A549 (cell line): ENCODE data around the gene CSTPP1. TPM values are rescaled to one million over a fixed set of nuclear protein-coding genes. Genes with fewer than 3 reads are reported as not detected.

Experiments used
- ATAC-seq, 2 experiments: fragments of 200-7000 bp in 1 of 2; fragments of >200 bp in 1 of 2; cut with Nextera tagmentation in 1 of 2; cut with Tn5 transposase in 1 of 2; 3 replicates each; pipeline versions ENCODE4 v1.8.0 to v1.9.1; 2018 to 2020; ENCODE audit warnings: mild to moderate bottlenecking in 1 of 2, moderate library complexity in 1 of 2
- CTCF ChIA-PET: fragments of 300-600 bp; sonication (Branson Sonifier 250); formaldehyde crosslinking; extraction: SDS; loops from one replicate; lab custom pipeline; 2021; ENCODE audit warnings: antibody characterized with exemption, inconsistent platforms; lab: Yijun Ruan, JAX
- POLR2A ChIA-PET: fragments of 350-600 bp; formaldehyde crosslinking; extraction: SDS; loops from one replicate; lab custom pipeline; 2021; ENCODE audit warnings: antibody characterized with exemption, inconsistent platforms; lab: Yijun Ruan, JAX
- DNase-seq, 2 experiments: peaks; one replicate each; pipeline versions ENCODE4 v3.0.0 to v3.0.0-alpha.2; 2011 to 2016; ENCODE audit warnings: low read depth in 1 of 2, low spot score in 1 of 2
- FAIRE-seq: peaks from 2 replicates; lab custom pipeline; 2011; peaks lifted over from hg19 to GRCh38; lab: Jason Lieb, UNC
- H3K27ac ChIP-seq, 2 experiments: fragments of >200 bp; sonication (Bioruptor Twin); formaldehyde crosslinking; 3 replicates each; pipeline ENCODE4 v1.5.1; 2016 to 2017
- H3K4me1 ChIP-seq: fragments of >200 bp; sonication (Bioruptor Twin); formaldehyde crosslinking; 3 replicates; pipeline ENCODE4 v1.6.1; 2016
- H3K4me2 ChIP-seq: fragments of >200 bp; sonication (Bioruptor Twin); formaldehyde crosslinking; 3 replicates; pipeline ENCODE4 v1.6.1; 2016
- H3K4me3 ChIP-seq: fragments of >200 bp; sonication (Bioruptor Twin); formaldehyde crosslinking; 3 replicates; pipeline ENCODE4 v1.5.1; 2016
- H3K9me3 ChIP-seq: fragments of >200 bp; sonication (Bioruptor Twin); formaldehyde crosslinking; 3 replicates; pipeline ENCODE4 v1.6.1; 2016
- BHLHE40 ChIP-seq: IDR thresholded peaks from 2 replicates; pipeline ENCODE4 v1.6.1; 2012; ENCODE audit warnings: low read depth, low read length, inconsistent platforms
- CBX2 ChIP-seq: fragments of 200-600 bp; sonication (generic); IDR thresholded peaks from 2 replicates; pipeline ENCODE4 v1.6.1; 2016; ENCODE audit warnings: low read depth, mild to moderate bottlenecking, borderline replicate concordance
- CEBPB ChIP-seq, 2 experiments: fragments of >200 bp in 1 of 2; sonication (Bioruptor Twin) in 1 of 2; formaldehyde crosslinking in 1 of 2; IDR thresholded peaks; 2 replicates each; pipeline ENCODE4 v1.6.1; 2012 to 2016
- EHMT2 ChIP-seq: fragments of 200-600 bp; sonication (generic); IDR thresholded peaks from 2 replicates; pipeline ENCODE4 v1.6.1; 2016; ENCODE audit warnings: antibody characterized with exemption, low read depth, mild to moderate bottlenecking, moderate library complexity
- EP300 ChIP-seq, 2 experiments: fragments of >200 bp; sonication (Bioruptor Twin); formaldehyde crosslinking; IDR thresholded peaks; 2 replicates in 1 of 2; 3 replicates in 1 of 2; pipeline ENCODE4 v1.6.1; 2016 to 2017
- FOSL2 ChIP-seq, 2 experiments: fragments of 450-650 bp in 1 of 2; fragments of >200 bp in 1 of 2; sonication (Bioruptor Twin) in 1 of 2; formaldehyde crosslinking; IDR thresholded peaks; 2 replicates each; pipeline versions ENCODE4 v1.5.0 to v1.6.1; 2016 to 2020; ENCODE audit warnings: mild to moderate bottlenecking in 1 of 2, moderate library complexity in 1 of 2
- HEYL ChIP-seq: fragments of 250-450 bp; sonication (Bioruptor Pico); IDR thresholded peaks from 2 replicates; pipeline ENCODE4 v1.8.0; 2021; ENCODE audit warnings: mild to moderate bottlenecking, moderate library complexity
- KDM5A ChIP-seq: fragments of 200-600 bp; sonication (generic); IDR thresholded peaks from 2 replicates; pipeline ENCODE4 v1.6.1; 2016; ENCODE audit warnings: antibody characterized with exemption, mild to moderate bottlenecking
- MAFK ChIP-seq: fragments of 450-650 bp; IDR thresholded peaks from 2 replicates; pipeline ENCODE4 v1.6.1; 2014; ENCODE audit not compliant: partially characterized antibody
- MAZ ChIP-seq: fragments of 150-350 bp; IDR thresholded peaks from 2 replicates; pipeline ENCODE4 v1.6.1; 2014; ENCODE audit warnings: antibody characterized with exemption, low read depth, low read length, borderline replicate concordance
- MYC ChIP-seq: IDR thresholded peaks from 2 replicates; pipeline ENCODE4 v1.6.1; 2012; ENCODE audit warnings: mild to moderate bottlenecking, inconsistent platforms, low read length, improper control_type of control experiment, borderline replicate concordance
- NFE2L2 ChIP-seq: fragments of 150-350 bp; conservative IDR thresholded peaks from 2 replicates; pipeline ENCODE4 v1.6.1; 2014; ENCODE audit warnings: low read length
- NR3C1 ChIP-seq: fragments of >200 bp; sonication (Bioruptor Twin); formaldehyde crosslinking; IDR thresholded peaks from 3 replicates; pipeline ENCODE4 v1.6.1; 2017
- PBX3 ChIP-seq: IDR thresholded peaks from 2 replicates; pipeline ENCODE4 v1.6.1; 2012
- POLR2A ChIP-seq: IDR thresholded peaks from 2 replicates; pipeline ENCODE4 v1.6.1; 2012; ENCODE audit warnings: mild to moderate bottlenecking, low read length
- POLR2AphosphoS2 ChIP-seq: conservative IDR thresholded peaks from 2 replicates; pipeline ENCODE4 v1.6.1; 2012; ENCODE audit warnings: low read length, improper control_type of control experiment, inconsistent platforms
- RAD21 ChIP-seq, 2 experiments: fragments of >200 bp in 1 of 2; sonication (Bioruptor Twin) in 1 of 2; formaldehyde crosslinking in 1 of 2; IDR thresholded peaks in 1 of 2; conservative IDR thresholded peaks in 1 of 2; 2 replicates in 1 of 2; 3 replicates in 1 of 2; pipeline ENCODE4 v1.6.1; 2012 to 2018; ENCODE audit warnings: inconsistent platforms in 1 of 2
- RCOR1 ChIP-seq: fragments of 150-350 bp; IDR thresholded peaks from 2 replicates; pipeline ENCODE4 v1.6.1; 2014; ENCODE audit warnings: antibody characterized with exemption, low read length, low read depth
- SMC3 ChIP-seq: fragments of >200 bp; sonication (Bioruptor Twin); formaldehyde crosslinking; IDR thresholded peaks from 3 replicates; pipeline ENCODE4 v1.6.1; 2018; ENCODE audit warnings: inconsistent platforms
- ZC3H11A ChIP-seq: fragments of 450-650 bp; IDR thresholded peaks from 2 replicates; pipeline ENCODE4 v1.6.1; 2014; ENCODE audit warnings: antibody characterized with exemption, mild to moderate bottlenecking
- ZFP36 ChIP-seq: fragments of 450-650 bp; IDR thresholded peaks from 2 replicates; pipeline ENCODE4 v1.6.1; 2014; ENCODE audit warnings: borderline replicate concordance; ENCODE audit not compliant: partially characterized antibody
- ZSCAN20 ChIP-seq: fragments of 250-450 bp; sonication (Bioruptor Pico); IDR thresholded peaks from 2 replicates; pipeline ENCODE4 v1.8.0; 2022; ENCODE audit warnings: mild to moderate bottlenecking, moderate library complexity
- WGBS: methylation state at CpG from one replicate; pipeline ENCODE4 v1.1.6; 2017; ENCODE audit errors: missing lambda C conversion rate; 5-methylcytosine and 5-hydroxymethylcytosine counted together
- polyA plus RNA-seq, 4 experiments: library from polyadenylated mRNA; depleted of rRNA in 3 of 4; stranded (reverse); fragments of >200 nt; fragmentation: RNase III in 1 of 4; extraction: RNeasy Plus Mini Kit Qiagen cat#74134 plus additional on column Dnase treatment in 1 of 4; gene quantifications; 2 replicates in 3 of 4; 3 replicates in 1 of 4; pipeline ENCODE4 v1.2.3, GENCODE V29; 2011 to 2017
- TF ChIP-seq, protein P1 (sequence below): IDR thresholded peaks from 2 replicates; pipeline ENCODE4 v1.6.1; 2012; ENCODE audit warnings: low read depth, borderline replicate concordance
- TF ChIP-seq, protein P2 (sequence below): fragments of >200 bp; sonication (Bioruptor Twin); formaldehyde crosslinking; IDR thresholded peaks from 3 replicates; pipeline ENCODE4 v1.5.1; 2016
- TF ChIP-seq, protein P3 (sequence below): fragments of 250-450 bp; sonication (Bioruptor Pico); IDR thresholded peaks from 2 replicates; pipeline ENCODE4 v1.5.0; 2020; ENCODE audit warnings: low read depth, mild to moderate bottlenecking, moderate library complexity

CSTPP1 gene
- polyA plus RNA-seq, 2 of the 4 experiments (the other 2 are of a cell fraction) = 31.5 to 34.5 TPM

DNA sequence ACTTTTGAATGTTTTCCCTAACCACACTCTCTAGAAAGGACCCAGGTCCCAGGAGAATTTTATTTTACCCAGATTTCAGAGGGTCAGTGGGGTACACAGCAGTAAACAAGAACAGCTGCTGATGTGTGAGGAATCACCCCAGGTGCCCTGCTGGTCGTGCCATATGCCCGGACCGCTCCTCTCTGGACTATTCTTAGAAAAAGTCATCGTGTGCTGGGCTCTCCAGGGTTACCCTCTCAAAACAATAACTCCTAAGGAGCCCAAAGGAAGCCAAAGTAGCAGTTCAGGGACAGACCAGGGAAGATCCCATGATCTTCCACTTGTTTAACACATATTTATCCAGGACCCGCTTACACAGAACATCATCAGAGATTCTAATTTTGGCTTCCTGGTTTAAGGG, 47.9 kb upstream of the CSTPP1 start:
- 73% methylated on average over 5 of the region's 5 CpGs for WGBS
- TF ChIP-seq RAD21 (conservative IDR thresholded peaks at IDR 0.05 in 1 of 2, IDR thresholded peaks at IDR 0.05 in 1 of 2) (no peak), ZFP36 (no peak)
- Histone ChIP-seq H3K4me2 (no peak overlapping the region), H3K27ac (no peak overlapping the region), H3K4me3 (no peak overlapping the region), H3K4me1 (no peaks in the 10 kb centered on the region), H3K9me3 (no peaks in the 10 kb centered on the region)
- POLR2A ChIA-PET = interaction anchor here (0.6 kb wide), 1 partner anchor 48 kb away, joined by 14 read pairs; the partner anchor contains the start of gene CSTPP1
- CTCF ChIA-PET = interaction anchor here (0.6 to 6.4 kb wide), 11 partner anchors 12 to 277 kb away, joined by 3 to 63 read pairs (median 4); no protein-coding TSS in a partner anchor
- no peak for FAIRE-seq
- DNase-seq = no peak
- no peak for ATAC-seq

- TF ChIP-seq NFE2L2 (no peak), ZC3H11A (no peak), CEBPB (IDR thresholded peaks at IDR 0.05) (no peak)
- TF ChIP-seq, protein P1, sequence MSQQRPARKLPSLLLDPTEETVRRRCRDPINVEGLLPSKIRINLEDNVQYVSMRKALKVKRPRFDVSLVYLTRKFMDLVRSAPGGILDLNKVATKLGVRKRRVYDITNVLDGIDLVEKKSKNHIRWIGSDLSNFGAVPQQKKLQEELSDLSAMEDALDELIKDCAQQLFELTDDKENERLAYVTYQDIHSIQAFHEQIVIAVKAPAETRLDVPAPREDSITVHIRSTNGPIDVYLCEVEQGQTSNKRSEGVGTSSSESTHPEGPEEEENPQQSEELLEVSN = no peak
- WGBS = 63% methylated on average over 7 of the region's 7 CpGs
- Histone ChIP-seq H3K27ac (no peak overlapping the region), H3K9me3 (no peaks in the 10 kb centered on the region), H3K4me1 (no peaks in the 10 kb centered on the region), H3K4me2 (no peak overlapping the region), H3K4me3 (no peak overlapping the region)
- ChIA-PET POLR2A (no interaction called here), CTCF (interaction anchor here (1.0 to 6.4 kb wide), 9 partner anchors 12 to 277 kb away, joined by 3 to 63 read pairs (median 4); no protein-coding TSS in a partner anchor)
- FAIRE-seq (no peak), ATAC-seq (peak; percentile 20 to 29; a peak in 2 of 6 replicates), DNase-seq (no peak)
These were observed 47.3 kb upstream of the CSTPP1 start for GRCh38 chr11:46889251-46889650.

DNA sequence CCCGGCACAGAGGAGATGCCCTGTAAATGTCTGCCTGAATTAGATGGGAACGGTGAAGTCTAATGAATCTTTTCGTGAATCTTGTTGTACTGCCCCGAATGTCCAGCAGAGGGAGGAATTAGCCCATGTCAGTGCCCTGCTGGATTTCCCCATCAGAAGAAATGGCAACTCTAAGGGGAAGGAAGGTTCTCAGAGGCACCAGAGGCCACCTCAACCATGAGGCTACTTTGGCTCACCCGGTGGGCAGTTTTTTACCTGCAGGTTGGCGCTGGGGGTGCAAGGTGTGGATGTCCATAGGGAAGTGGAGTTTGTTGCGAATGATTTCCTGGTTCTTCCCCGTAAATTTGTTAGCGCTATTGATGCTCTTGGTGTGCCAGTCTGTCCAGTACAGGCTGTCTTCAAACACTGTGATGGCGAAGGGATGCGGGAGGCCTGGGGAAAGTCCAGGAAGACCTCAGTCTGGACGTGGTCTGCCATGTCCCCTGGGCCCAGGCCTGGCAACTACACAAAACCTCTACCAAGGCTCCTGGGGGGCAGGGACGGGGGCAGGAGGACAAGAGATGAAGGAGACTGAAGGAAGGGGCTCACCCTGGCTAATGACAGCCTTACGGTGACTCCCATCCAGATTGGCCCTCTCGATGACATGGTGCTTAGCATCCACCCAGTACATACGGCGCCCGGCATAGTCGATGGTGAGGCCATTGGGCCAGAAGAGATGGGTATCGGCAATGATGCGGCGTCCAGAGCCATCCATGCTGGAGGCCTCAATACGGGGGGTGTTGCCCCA, 46.7 kb upstream of the CSTPP1 start:
- no peak overlapping the region for H3K4me3 ChIP-seq
- FAIRE-seq (no peak), DNase-seq (peak; percentile 62 to 75), ATAC-seq (peak; percentile 90 to 92)
- no peaks in the 10 kb centered on the region for H3K4me1 ChIP-seq
- ChIA-PET POLR2A (no interaction called here), CTCF (interaction anchor here (0.8 to 7.3 kb wide), 9 partner anchors 10 to 273 kb away, joined by 3 to 120 read pairs (median 4); no protein-coding TSS in a partner anchor)
- TF ChIP-seq HEYL (no peak), FOSL2 (IDR thresholded peaks at IDR 0.05) (no peak), FOSL2 (CRISPR knock-in tag; IDR thresholded peaks at IDR 0.05) (no peak), MAFK (no peak), POLR2AphosphoS2 (no peak), MAZ (no peak), EP300 (IDR thresholded peaks at IDR 0.05) (no peak), RAD21 (conservative IDR thresholded peaks at IDR 0.05 in 1 of 2, IDR thresholded peaks at IDR 0.05 in 1 of 2) (peak; percentile 91 to 96), CBX2 (no peak), RCOR1 (no peak), KDM5A (no peak), MYC (no peak), SMC3 (peak; percentile 92), ZFP36 (no peak), ZSCAN20 (CRISPR knock-in tag) (no peak), EHMT2 (no peak), POLR2A (no peak), CEBPB (IDR thresholded peaks at IDR 0.05) (peak in 1 of 2 experiments; percentile 59; a peak in 1 of 4 replicates), NR3C1 (no peak), PBX3 (no peak), BHLHE40 (no peak)
- TF ChIP-seq, protein P2, sequence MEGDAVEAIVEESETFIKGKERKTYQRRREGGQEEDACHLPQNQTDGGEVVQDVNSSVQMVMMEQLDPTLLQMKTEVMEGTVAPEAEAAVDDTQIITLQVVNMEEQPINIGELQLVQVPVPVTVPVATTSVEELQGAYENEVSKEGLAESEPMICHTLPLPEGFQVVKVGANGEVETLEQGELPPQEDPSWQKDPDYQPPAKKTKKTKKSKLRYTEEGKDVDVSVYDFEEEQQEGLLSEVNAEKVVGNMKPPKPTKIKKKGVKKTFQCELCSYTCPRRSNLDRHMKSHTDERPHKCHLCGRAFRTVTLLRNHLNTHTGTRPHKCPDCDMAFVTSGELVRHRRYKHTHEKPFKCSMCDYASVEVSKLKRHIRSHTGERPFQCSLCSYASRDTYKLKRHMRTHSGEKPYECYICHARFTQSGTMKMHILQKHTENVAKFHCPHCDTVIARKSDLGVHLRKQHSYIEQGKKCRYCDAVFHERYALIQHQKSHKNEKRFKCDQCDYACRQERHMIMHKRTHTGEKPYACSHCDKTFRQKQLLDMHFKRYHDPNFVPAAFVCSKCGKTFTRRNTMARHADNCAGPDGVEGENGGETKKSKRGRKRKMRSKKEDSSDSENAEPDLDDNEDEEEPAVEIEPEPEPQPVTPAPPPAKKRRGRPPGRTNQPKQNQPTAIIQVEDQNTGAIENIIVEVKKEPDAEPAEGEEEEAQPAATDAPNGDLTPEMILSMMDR = peak; percentile 91
- TF ChIP-seq, protein P3, sequence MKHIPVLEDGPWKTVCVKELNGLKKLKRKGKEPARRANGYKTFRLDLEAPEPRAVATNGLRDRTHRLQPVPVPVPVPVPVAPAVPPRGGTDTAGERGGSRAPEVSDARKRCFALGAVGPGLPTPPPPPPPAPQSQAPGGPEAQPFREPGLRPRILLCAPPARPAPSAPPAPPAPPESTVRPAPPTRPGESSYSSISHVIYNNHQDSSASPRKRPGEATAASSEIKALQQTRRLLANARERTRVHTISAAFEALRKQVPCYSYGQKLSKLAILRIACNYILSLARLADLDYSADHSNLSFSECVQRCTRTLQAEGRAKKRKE (CRISPR knock-in tag) = no peak
- no peak overlapping the region for H3K27ac ChIP-seq
- no peak overlapping the region for H3K4me2 ChIP-seq
- 64% methylated on average over 23 of the region's 23 CpGs for WGBS
- H3K9me3 ChIP-seq = no peaks in the 10 kb centered on the region
